Transverse colon (tissue), 3 donors: ENCODE results near the gene DMXL2.

ENCODE experiments used
- CTCF ChIP-seq, 5 experiments: fragments of 200-600 bp in 3 of 5; fragments of 450-650 bp in 2 of 5; sonication (generic) in 3 of 5; IDR thresholded peaks; 1 replicate in 2 of 5; 2 replicates in 3 of 5; pipeline ENCODE4 v1.5.1; 2016 to 2017; ENCODE audit warnings: antibody characterized with exemption in 5 of 5, inconsistent platforms in 3 of 5, mild to moderate bottlenecking in 2 of 5, moderate library complexity in 1 of 5
- POLR2A ChIP-seq: fragments of 450-650 bp; IDR thresholded peaks from one replicate; pipeline ENCODE4 v1.6.1; 2016; ENCODE audit warnings: antibody characterized with exemption, mild to moderate bottlenecking, moderate library complexity

GRCh38 chr15:51524376-51524775, 98.2 kb downstream of the DMXL2 start:
- TF ChIP-seq POLR2A, result no peak
- TF ChIP-seq CTCF (IDR thresholded peaks at IDR 0.05), result no peak
